Upper lobe of left lung (tissue), 6 donors: Measurements from ENCODE around the gene PRSS57. TPM values are rescaled to one million over a fixed set of nuclear protein-coding genes. Genes with fewer than 3 reads are reported as not detected.

Experiments
- ATAC-seq, 2 donors: fragments of 200-7000 bp; cut with Tn5 transposase; one replicate each; pipeline ENCODE4 v1.9.1; 2022; ENCODE audit warnings: mild to moderate bottlenecking in 2 of 2, moderate library complexity in 2 of 2; ENCODE audit not compliant: low FRiP score in 2 of 2
- DNase-seq, 2 donors: peaks; one replicate each; pipeline ENCODE4 v3.0.0-alpha.2; 2019 to 2020
- H3K27ac ChIP-seq, 4 donors: fragments of 200-600 bp; sonication (generic); one replicate each; pipeline ENCODE4 v1.5.1; 2016 to 2019
- H3K27me3 ChIP-seq, 4 donors: fragments of 200-600 bp; sonication (generic); one replicate each; pipeline ENCODE4 v1.5.1; 2017 to 2019
- H3K36me3 ChIP-seq, 4 donors: fragments of 200-600 bp; sonication (generic); one replicate each; pipeline ENCODE4 v1.5.1; 2016 to 2019
- H3K4me1 ChIP-seq, 4 donors: fragments of 200-600 bp; sonication (generic); one replicate each; pipeline ENCODE4 v1.5.1; 2018 to 2019
- H3K4me3 ChIP-seq, 4 donors: fragments of 200-600 bp; sonication (generic); one replicate each; pipeline ENCODE4 v1.5.1; 2017 to 2019; ENCODE audit warnings: mild to moderate bottlenecking in 2 of 4, moderate library complexity in 1 of 4
- H3K9me3 ChIP-seq, 4 donors: fragments of 200-600 bp; sonication (generic); one replicate each; pipeline ENCODE4 v1.5.1; 2018 to 2019
- CTCF ChIP-seq, 6 experiments: fragments of 450-650 bp in 4 of 6; fragments of 200-600 bp in 2 of 6; sonication (generic) in 2 of 6; IDR thresholded peaks; one replicate each; pipeline ENCODE4 v1.5.1; 2016 to 2019; ENCODE audit warnings: antibody characterized with exemption in 6 of 6
- EP300 ChIP-seq, 4 donors: sonication (generic); formaldehyde crosslinking; IDR thresholded peaks; one replicate each; pipeline ENCODE4 v1.5.1; 2017; ENCODE audit warnings: antibody characterized with exemption in 4 of 4, control low read depth in 2 of 4
- POLR2A ChIP-seq, 4 donors: fragments of 450-650 bp; IDR thresholded peaks; one replicate each; pipeline ENCODE4 v1.5.1; 2016 to 2017; ENCODE audit warnings: antibody characterized with exemption in 4 of 4, mild to moderate bottlenecking in 2 of 4
- POLR2AphosphoS5 ChIP-seq, 2 donors: sonication (generic); formaldehyde crosslinking; IDR thresholded peaks; one replicate each; pipeline ENCODE4 v1.5.1; 2017; ENCODE audit warnings: antibody characterized with exemption in 2 of 2
- WGBS, 2 donors: methylation state at CpG; one replicate each; pipeline ENCODE4 v1.1.5; 2017 to 2018; 5-methylcytosine and 5-hydroxymethylcytosine counted together
- total RNA-seq, 6 donors: library from RNA; depleted of rRNA in 4 of 6; stranded (reverse); fragments of >200 nt in 4 of 6; gene quantifications; one replicate each; pipeline versions ENCODE4 v1.1.0 to v1.2.1, GENCODE V29; 2016 to 2021
- donor health status: DM: no; HTN: no; CAD: no; lungs with moderate emphysema.
- donor health status: DM: no; HTN: yes; CAD: no; lungs with severe emphysema.

The PRSS57 gene
- total RNA-seq, 6 donors from 2014 or later: 0.37 to 0.46 TPM; not detected in 4

- peak in 1 of 2 donors; percentile 76 for DNase-seq
- WGBS, 2 donors: 88 to 93% methylated on average over 28 to 29 of the region's 36 CpGs
Measured at GRCh38 chr19:739998-740715, 44.9 kb upstream of the PRSS57 start.

GRCh38 chr19:738509-739128 lies 43.4 kb upstream of the PRSS57 start:
- peak in 1 of 2 donors; percentile 76 for DNase-seq
- no peak for ATAC-seq

More at GRCh38 chr19:739998-740715, 44.9 kb upstream of the PRSS57 start:
- peaks cover 0 to 10% (median 2%) of the 10 kb centered on the region in 4 donors for H3K9me3 ChIP-seq
- no peak overlapping the region for H3K27ac ChIP-seq
- ATAC-seq: no peak
- H3K4me3 ChIP-seq: no peak overlapping the region
- no peaks in the 10 kb centered on the region for H3K4me1 ChIP-seq
- H3K36me3 ChIP-seq: peaks cover 0 to 14% (median 2%) of the 10 kb centered on the region in 4 donors
- H3K27me3 ChIP-seq: no peaks in the 10 kb centered on the region
- TF ChIP-seq POLR2A (IDR thresholded peaks at IDR 0.05) (no peak), CTCF (IDR thresholded peaks at IDR 0.05) (no peak), EP300 (IDR thresholded peaks at IDR 0.05) (no peak)

GRCh38 chr19:737591-738093 lies 42.4 kb upstream of the PRSS57 start:
- no peak overlapping the region for H3K4me3 ChIP-seq
- 45% methylated on average over 22 of the region's 22 CpGs for WGBS, 2 donors
- peaks cover 0 to 14% (median 2%) of the 10 kb centered on the region in 4 donors for H3K36me3 ChIP-seq
- H3K4me1 ChIP-seq: peaks cover 0 to 7% (median 0%) of the 10 kb centered on the region in 4 donors
- peak; percentile 67 for ATAC-seq
- H3K27ac ChIP-seq: no peak overlapping the region
- DNase-seq: peak in 1 of 2 donors; percentile 83
- TF ChIP-seq POLR2AphosphoS5 (IDR thresholded peaks at IDR 0.05) (no peak), POLR2A (IDR thresholded peaks at IDR 0.05) (no peak), CTCF (IDR thresholded peaks at IDR 0.05) (peak; percentile 46 to 68 (median 54)), EP300 (IDR thresholded peaks at IDR 0.05) (no peak)
- no peaks in the 10 kb centered on the region for H3K9me3 ChIP-seq
- no peaks in the 10 kb centered on the region for H3K27me3 ChIP-seq

More at GRCh38 chr19:738509-739128, 43.4 kb upstream of the PRSS57 start:
- Histone ChIP-seq H3K27me3 (no peaks in the 10 kb centered on the region), H3K9me3 (no peaks in the 10 kb centered on the region), H3K4me1 (peaks cover 0 to 7% (median 0%) of the 10 kb centered on the region in 4 donors), H3K27ac (no peak overlapping the region), H3K4me3 (no peak overlapping the region), H3K36me3 (peaks cover 0 to 14% (median 2%) of the 10 kb centered on the region in 4 donors)
- no peak for TF ChIP-seq POLR2AphosphoS5 (IDR thresholded peaks at IDR 0.05)
- TF ChIP-seq POLR2A (IDR thresholded peaks at IDR 0.05): no peak
- TF ChIP-seq EP300 (IDR thresholded peaks at IDR 0.05): no peak
- TF ChIP-seq CTCF (IDR thresholded peaks at IDR 0.05): no peak
- 87 to 88% methylated on average over 16 to 20 of the region's 23 CpGs for WGBS, 2 donors

GRCh38 chr19:736125-736524 lies 40.9 kb upstream of the PRSS57 start:
- DNase-seq (peak in 1 of 2 donors; percentile 74), ATAC-seq (no peak)
- no peak for TF ChIP-seq POLR2A (IDR thresholded peaks at IDR 0.05)
- TF ChIP-seq POLR2AphosphoS5 (IDR thresholded peaks at IDR 0.05): no peak
- no peak for TF ChIP-seq EP300 (IDR thresholded peaks at IDR 0.05)
- no peak for TF ChIP-seq CTCF (IDR thresholded peaks at IDR 0.05)
- Histone ChIP-seq H3K27me3 (no peaks in the 10 kb centered on the region), H3K27ac (no peak overlapping the region), H3K4me1 (peaks cover 0 to 7% (median 0%) of the 10 kb centered on the region in 4 donors), H3K4me3 (no peak overlapping the region), H3K9me3 (no peaks in the 10 kb centered on the region), H3K36me3 (peaks cover 0 to 16% (median 2%) of the 10 kb centered on the region in 4 donors)
- 85 to 94% methylated on average over 15 to 32 of the region's 32 CpGs for WGBS, 2 donors
